SK-N-SH (cell line): ENCODE data around the gene PAK1.

Experiments
- GABPA ChIP-seq: IDR thresholded peaks from 2 replicates; pipeline ENCODE4 v1.4.0; 2012; ENCODE audit warnings: low read depth, mild to moderate bottlenecking
- POLR2AphosphoS5 ChIP-seq: IDR thresholded peaks from 2 replicates; pipeline ENCODE4 v1.6.1; 2012; ENCODE audit warnings: low read depth, low read length
- RFX5 ChIP-seq: IDR thresholded peaks from 2 replicates; pipeline ENCODE4 v1.6.1; 2012; ENCODE audit warnings: mild to moderate bottlenecking, improper control_type of control experiment, low read length
- YY1 ChIP-seq: IDR thresholded peaks from 2 replicates; pipeline ENCODE4 v1.4.0; 2012; ENCODE audit warnings: low read depth, mild to moderate bottlenecking
- TF ChIP-seq, protein P1 (sequence below): fragments of 200-600 bp; sonication (generic); IDR thresholded peaks from 2 replicates; pipeline ENCODE4 v1.6.1; 2017; ENCODE audit warnings: antibody characterized with exemption, mild to moderate bottlenecking, moderate library complexity
- TF ChIP-seq, protein P2 (sequence below): IDR thresholded peaks from 2 replicates; pipeline ENCODE4 v1.4.0; 2012; ENCODE audit warnings: low read depth
- TF ChIP-seq, protein P3 (sequence below): fragments of 150-350 bp; IDR thresholded peaks from 2 replicates; pipeline ENCODE4 v1.6.1; 2016; ENCODE audit warnings: mild to moderate bottlenecking, low read depth, low read length
- TF ChIP-seq, protein P4 (sequence below): IDR thresholded peaks from 2 replicates; pipeline ENCODE4 v1.4.0; 2012; ENCODE audit warnings: low read depth, borderline replicate concordance

DNA sequence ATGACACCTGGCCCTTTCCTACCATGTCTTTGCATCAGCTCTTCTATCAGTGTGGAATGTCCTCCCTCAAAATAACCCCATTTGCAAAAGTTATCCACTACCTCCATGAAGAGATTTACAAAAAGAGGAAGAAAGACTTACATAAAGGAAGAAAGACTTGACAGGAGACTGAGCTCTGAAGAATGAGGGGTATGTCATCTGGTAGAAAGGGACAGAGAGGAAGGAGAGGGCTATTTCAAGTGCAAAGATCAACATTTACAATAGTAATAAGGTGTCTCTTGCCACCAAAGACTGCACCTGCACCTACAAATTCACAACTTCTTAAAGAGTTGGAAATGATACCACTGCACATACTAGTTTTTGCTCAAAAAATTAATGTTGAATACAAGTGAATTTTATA is 18.2 kb downstream of the PAK1 start:
- TF ChIP-seq, protein P1, sequence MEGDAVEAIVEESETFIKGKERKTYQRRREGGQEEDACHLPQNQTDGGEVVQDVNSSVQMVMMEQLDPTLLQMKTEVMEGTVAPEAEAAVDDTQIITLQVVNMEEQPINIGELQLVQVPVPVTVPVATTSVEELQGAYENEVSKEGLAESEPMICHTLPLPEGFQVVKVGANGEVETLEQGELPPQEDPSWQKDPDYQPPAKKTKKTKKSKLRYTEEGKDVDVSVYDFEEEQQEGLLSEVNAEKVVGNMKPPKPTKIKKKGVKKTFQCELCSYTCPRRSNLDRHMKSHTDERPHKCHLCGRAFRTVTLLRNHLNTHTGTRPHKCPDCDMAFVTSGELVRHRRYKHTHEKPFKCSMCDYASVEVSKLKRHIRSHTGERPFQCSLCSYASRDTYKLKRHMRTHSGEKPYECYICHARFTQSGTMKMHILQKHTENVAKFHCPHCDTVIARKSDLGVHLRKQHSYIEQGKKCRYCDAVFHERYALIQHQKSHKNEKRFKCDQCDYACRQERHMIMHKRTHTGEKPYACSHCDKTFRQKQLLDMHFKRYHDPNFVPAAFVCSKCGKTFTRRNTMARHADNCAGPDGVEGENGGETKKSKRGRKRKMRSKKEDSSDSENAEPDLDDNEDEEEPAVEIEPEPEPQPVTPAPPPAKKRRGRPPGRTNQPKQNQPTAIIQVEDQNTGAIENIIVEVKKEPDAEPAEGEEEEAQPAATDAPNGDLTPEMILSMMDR: no peak
- TF ChIP-seq RFX5 (no peak), POLR2AphosphoS5 (no peak), YY1 (no peak), GABPA (no peak)
- TF ChIP-seq, protein P2, sequence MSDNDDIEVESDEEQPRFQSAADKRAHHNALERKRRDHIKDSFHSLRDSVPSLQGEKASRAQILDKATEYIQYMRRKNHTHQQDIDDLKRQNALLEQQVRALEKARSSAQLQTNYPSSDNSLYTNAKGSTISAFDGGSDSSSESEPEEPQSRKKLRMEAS: no peak
- TF ChIP-seq, protein P3, sequence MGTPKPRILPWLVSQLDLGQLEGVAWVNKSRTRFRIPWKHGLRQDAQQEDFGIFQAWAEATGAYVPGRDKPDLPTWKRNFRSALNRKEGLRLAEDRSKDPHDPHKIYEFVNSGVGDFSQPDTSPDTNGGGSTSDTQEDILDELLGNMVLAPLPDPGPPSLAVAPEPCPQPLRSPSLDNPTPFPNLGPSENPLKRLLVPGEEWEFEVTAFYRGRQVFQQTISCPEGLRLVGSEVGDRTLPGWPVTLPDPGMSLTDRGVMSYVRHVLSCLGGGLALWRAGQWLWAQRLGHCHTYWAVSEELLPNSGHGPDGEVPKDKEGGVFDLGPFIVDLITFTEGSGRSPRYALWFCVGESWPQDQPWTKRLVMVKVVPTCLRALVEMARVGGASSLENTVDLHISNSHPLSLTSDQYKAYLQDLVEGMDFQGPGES: no peak
- TF ChIP-seq, protein P4, sequence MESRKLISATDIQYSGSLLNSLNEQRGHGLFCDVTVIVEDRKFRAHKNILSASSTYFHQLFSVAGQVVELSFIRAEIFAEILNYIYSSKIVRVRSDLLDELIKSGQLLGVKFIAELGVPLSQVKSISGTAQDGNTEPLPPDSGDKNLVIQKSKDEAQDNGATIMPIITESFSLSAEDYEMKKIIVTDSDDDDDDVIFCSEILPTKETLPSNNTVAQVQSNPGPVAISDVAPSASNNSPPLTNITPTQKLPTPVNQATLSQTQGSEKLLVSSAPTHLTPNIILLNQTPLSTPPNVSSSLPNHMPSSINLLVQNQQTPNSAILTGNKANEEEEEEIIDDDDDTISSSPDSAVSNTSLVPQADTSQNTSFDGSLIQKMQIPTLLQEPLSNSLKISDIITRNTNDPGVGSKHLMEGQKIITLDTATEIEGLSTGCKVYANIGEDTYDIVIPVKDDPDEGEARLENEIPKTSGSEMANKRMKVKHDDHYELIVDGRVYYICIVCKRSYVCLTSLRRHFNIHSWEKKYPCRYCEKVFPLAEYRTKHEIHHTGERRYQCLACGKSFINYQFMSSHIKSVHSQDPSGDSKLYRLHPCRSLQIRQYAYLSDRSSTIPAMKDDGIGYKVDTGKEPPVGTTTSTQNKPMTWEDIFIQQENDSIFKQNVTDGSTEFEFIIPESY: no peak
